NB4 (cell line): Measurements from ENCODE around the gene MAN2A2.

Experiments used
- DNase-seq: peaks from one replicate; pipeline ENCODE4 v3.0.0; 2010; ENCODE audit warnings: low read depth
- H3K4me3 ChIP-seq: one replicate; pipeline ENCODE4 v1.5.1; 2011; ENCODE audit warnings: mild to moderate bottlenecking, low read depth, low read length, moderate library complexity
- CTCF ChIP-seq: IDR thresholded peaks from one replicate; pipeline ENCODE4 v1.5.1; 2012; ENCODE audit warnings: low read depth, low read length
- MAX ChIP-seq: IDR thresholded peaks from 2 replicates; pipeline ENCODE4 v1.6.1; 2011; ENCODE audit warnings: low read depth, low read length
- MYC ChIP-seq: IDR thresholded peaks from 2 replicates; pipeline ENCODE4 v1.6.1; 2011; ENCODE audit warnings: low read depth, low read length
- POLR2A ChIP-seq: IDR thresholded peaks from 2 replicates; pipeline ENCODE4 v1.6.1; 2011; ENCODE audit warnings: mild to moderate bottlenecking; ENCODE audit not compliant: insufficient read length; ENCODE audit errors: extremely low read depth

Gene MAN2A2

GRCh38 chr15:90902840-90903732 lies at the start of gene MAN2A2:
MAN2A2 (plus strand) TSS chr15:90903302; CDS start chr15:90904208, 906 bp downstream.
- peak within 1 kb of the TSS; percentile 81 for H3K4me3 ChIP-seq
- TF ChIP-seq CTCF, result no peak
- peak; percentile 64 for TF ChIP-seq MYC
- peak; percentile 67 for TF ChIP-seq POLR2A
- peak; percentile 50 for TF ChIP-seq MAX

GRCh38 chr15:90855139-90855538 lies 48.0 kb upstream of the MAN2A2 start:
- no peak for DNase-seq
- no peak overlapping the region for H3K4me3 ChIP-seq
- TF ChIP-seq MAX (no peak), POLR2A (no peak), MYC (no peak), CTCF (no peak)

More at GRCh38 chr15:90902840-90903732, at the start of gene MAN2A2:
- peak; percentile 92 for DNase-seq

GRCh38 chr15:90857337-90857736 lies 45.8 kb upstream of the MAN2A2 start:
- TF ChIP-seq POLR2A (no peak), MYC (no peak), MAX (no peak), CTCF (no peak)
- H3K4me3 ChIP-seq, result no peak overlapping the region
- DNase-seq, result no peak

- no peak for DNase-seq
- TF ChIP-seq MAX, result no peak
- TF ChIP-seq POLR2A, result no peak
- no peak for TF ChIP-seq CTCF
- no peak for TF ChIP-seq MYC
- H3K4me3 ChIP-seq, result no peak overlapping the region
These were observed 45.1 kb upstream of the MAN2A2 start for GRCh38 chr15:90857883-90858443.

- TF ChIP-seq MAX (no peak), CTCF (no peak), POLR2A (no peak), MYC (no peak)
- peak; percentile 56 for DNase-seq
- H3K4me3 ChIP-seq, result no peak overlapping the region
These were observed 43.6 kb upstream of the MAN2A2 start for GRCh38 chr15:90859234-90860131.
